Right lobe of liver (tissue), 6 donors: ENCODE results near the gene LRRFIP2. TPM values are rescaled to one million over a fixed set of nuclear protein-coding genes. Genes with fewer than 3 reads are reported as not detected.

Experiments used
- ATAC-seq, 4 donors: fragments of 200-7000 bp; cut with Tn5 transposase; one replicate each; pipeline ENCODE4 v1.9.1; 2020; ENCODE audit warnings: mild to moderate bottlenecking in 4 of 4, moderate library complexity in 4 of 4
- DNase-seq, 3 donors: peaks; one replicate each; pipeline ENCODE4 v3.0.0-alpha.2; 2020
- H3K27ac ChIP-seq, 3 donors: fragments of 200-600 bp; one replicate each; pipeline ENCODE4 v1.8.0; 2022
- H3K27me3 ChIP-seq, 2 donors: fragments of 200-600 bp; one replicate each; pipeline ENCODE4 v1.8.0; 2022
- H3K36me3 ChIP-seq, 4 donors: fragments of 200-600 bp; sonication (generic) in 1 of 4; one replicate each; pipeline versions ENCODE4 v1.5.1 to v1.8.0; 2017 to 2022; ENCODE audit warnings: control low read depth in 1 of 4
- H3K4me1 ChIP-seq, 4 donors: fragments of 200-600 bp; sonication (generic) in 1 of 4; one replicate each; pipeline versions ENCODE4 v1.5.1 to v1.8.0; 2017 to 2022; ENCODE audit warnings: control low read depth in 1 of 4
- H3K4me3 ChIP-seq, 3 donors: fragments of 200-600 bp; one replicate each; pipeline ENCODE4 v1.8.0; 2022
- H3K9me3 ChIP-seq, 4 donors: fragments of 200-600 bp; sonication (generic) in 1 of 4; one replicate each; pipeline versions ENCODE4 v1.5.1 to v1.8.0; 2017 to 2022; ENCODE audit warnings: control low read depth in 1 of 4
- POLR2A ChIP-seq: fragments of 450-650 bp; IDR thresholded peaks from one replicate; pipeline ENCODE4 v1.6.1; 2017; ENCODE audit warnings: antibody characterized with exemption, mild to moderate bottlenecking
- WGBS: methylation state at CpG from one replicate; pipeline ENCODE4 v1.1.6; 2018; ENCODE audit warnings: low coverage, low lambda C conversion rate; ENCODE audit not compliant: insufficient coverage; ENCODE audit errors: missing lambda C conversion rate; 5-methylcytosine and 5-hydroxymethylcytosine counted together
- intact Hi-C, 2 donors: fragments of 100-400 bp; cut with DNase I; formaldehyde crosslinking; loops; one replicate each; pipeline versions ENCODE4 v1.11.2 to v1.14.1; 2022
- total RNA-seq, 6 experiments: library from RNA; depleted of rRNA in 2 of 6; stranded (reverse); fragments of >200 nt in 2 of 6; fragmentation: NEBNext Ultra II Directional in 3 of 6; extraction: Animal tissue kit (Norgen Biotek cat#: 25700) in 3 of 6; gene quantifications; one replicate each; pipeline versions ENCODE4 v1.1.0 to v1.2.4, GENCODE V29; 2016 to 2023
- TF ChIP-seq, protein P1 (sequence below), 4 donors: fragments of 200-600 bp in 3 of 4; fragments of 450-650 bp in 1 of 4; IDR thresholded peaks; one replicate each; pipeline versions ENCODE4 v1.5.1 to v1.8.0; 2016 to 2022; ENCODE audit warnings: antibody characterized with exemption in 4 of 4, mild to moderate bottlenecking in 2 of 4
- donor health status: DM: no; HTN: yes; CAD: no.
- donor health status: DM: no; HTN: no; CAD: no.
- donor health status: DM: no; HTN: no; CAD: no.
- donor health status: DM: no; HTN: yes; CAD: no.
- donor health status: DM: no; HTN: yes; CAD: no.

Gene LRRFIP2
- total RNA-seq, 6 experiments from 2014 or later = 32.8 to 46.1 (median 39.6) TPM

DNA sequence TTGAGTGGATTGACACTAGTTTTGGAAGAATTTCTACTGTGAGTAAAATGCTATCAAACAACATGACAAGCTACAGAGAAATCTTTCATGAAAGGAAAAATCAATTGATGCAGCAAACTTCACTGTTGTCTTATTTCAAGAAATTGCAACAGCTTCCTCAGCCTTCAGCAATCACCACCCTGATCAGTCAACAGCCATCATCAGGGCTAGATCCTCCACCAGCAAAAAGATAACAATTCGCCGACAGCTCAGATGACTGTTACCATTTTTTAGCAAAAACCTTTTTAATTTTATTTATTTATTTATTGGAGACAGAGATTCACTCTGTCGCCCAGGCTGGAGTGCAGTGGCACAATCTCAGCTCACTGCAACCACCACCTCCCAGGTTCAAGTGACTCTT, 137.0 kb downstream of the LRRFIP2 start:
- Histone ChIP-seq H3K9me3 (peaks cover 0 to 4% (median 0%) of the 10 kb centered on the region in 4 donors), H3K4me1 (no peaks in the 10 kb centered on the region), H3K27me3 (no peaks in the 10 kb centered on the region), H3K4me3 (no peak overlapping the region), H3K36me3 (peaks cover 0 to 28% (median 4%) of the 10 kb centered on the region in 4 donors), H3K27ac (no peak overlapping the region)
- no peak for DNase-seq
- intact Hi-C loops = no loop called here
- TF ChIP-seq, protein P1, sequence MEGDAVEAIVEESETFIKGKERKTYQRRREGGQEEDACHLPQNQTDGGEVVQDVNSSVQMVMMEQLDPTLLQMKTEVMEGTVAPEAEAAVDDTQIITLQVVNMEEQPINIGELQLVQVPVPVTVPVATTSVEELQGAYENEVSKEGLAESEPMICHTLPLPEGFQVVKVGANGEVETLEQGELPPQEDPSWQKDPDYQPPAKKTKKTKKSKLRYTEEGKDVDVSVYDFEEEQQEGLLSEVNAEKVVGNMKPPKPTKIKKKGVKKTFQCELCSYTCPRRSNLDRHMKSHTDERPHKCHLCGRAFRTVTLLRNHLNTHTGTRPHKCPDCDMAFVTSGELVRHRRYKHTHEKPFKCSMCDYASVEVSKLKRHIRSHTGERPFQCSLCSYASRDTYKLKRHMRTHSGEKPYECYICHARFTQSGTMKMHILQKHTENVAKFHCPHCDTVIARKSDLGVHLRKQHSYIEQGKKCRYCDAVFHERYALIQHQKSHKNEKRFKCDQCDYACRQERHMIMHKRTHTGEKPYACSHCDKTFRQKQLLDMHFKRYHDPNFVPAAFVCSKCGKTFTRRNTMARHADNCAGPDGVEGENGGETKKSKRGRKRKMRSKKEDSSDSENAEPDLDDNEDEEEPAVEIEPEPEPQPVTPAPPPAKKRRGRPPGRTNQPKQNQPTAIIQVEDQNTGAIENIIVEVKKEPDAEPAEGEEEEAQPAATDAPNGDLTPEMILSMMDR (IDR thresholded peaks at IDR 0.05) = no peak
- no peak for TF ChIP-seq POLR2A
- WGBS = 94% methylated on average over 3 of the region's 3 CpGs
- no peak for ATAC-seq

DNA sequence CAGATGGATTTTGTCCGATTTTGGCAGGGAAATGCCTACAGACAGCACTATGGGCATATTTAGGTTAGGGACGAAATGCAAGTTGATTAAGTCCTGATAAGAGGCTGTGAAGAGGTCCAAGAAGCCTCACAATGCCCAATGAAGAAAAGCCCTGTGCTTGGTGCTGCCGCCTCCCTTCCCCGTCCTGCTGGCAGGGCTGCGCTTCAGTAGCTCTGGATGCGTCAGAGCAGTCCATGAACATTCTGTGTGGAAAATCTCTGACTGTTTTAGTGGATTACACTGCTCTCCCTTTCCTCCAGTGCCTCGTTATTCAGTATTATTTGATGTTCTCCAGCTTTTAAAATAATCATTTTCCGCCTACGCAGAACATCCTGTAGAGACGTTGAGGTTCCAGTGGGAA, 141.4 kb downstream of the LRRFIP2 start:
- TF ChIP-seq POLR2A = no peak
- TF ChIP-seq, protein P1 (IDR thresholded peaks at IDR 0.05) = no peak
- H3K36me3 ChIP-seq = peaks cover 0 to 6% (median 3%) of the 10 kb centered on the region in 4 donors
- peaks cover 0 to 24% (median 0%) of the 10 kb centered on the region in 4 donors for H3K4me1 ChIP-seq
- ATAC-seq = no peak
- no peak for DNase-seq
- no peak overlapping the region for H3K4me3 ChIP-seq
- 68% methylated on average over 10 of the region's 10 CpGs for WGBS
- intact Hi-C loops = no loop called here
- peaks cover 0 to 4% (median 0%) of the 10 kb centered on the region in 4 donors for H3K9me3 ChIP-seq
- H3K27me3 ChIP-seq = no peaks in the 10 kb centered on the region
- H3K27ac ChIP-seq = no peak overlapping the region

DNA sequence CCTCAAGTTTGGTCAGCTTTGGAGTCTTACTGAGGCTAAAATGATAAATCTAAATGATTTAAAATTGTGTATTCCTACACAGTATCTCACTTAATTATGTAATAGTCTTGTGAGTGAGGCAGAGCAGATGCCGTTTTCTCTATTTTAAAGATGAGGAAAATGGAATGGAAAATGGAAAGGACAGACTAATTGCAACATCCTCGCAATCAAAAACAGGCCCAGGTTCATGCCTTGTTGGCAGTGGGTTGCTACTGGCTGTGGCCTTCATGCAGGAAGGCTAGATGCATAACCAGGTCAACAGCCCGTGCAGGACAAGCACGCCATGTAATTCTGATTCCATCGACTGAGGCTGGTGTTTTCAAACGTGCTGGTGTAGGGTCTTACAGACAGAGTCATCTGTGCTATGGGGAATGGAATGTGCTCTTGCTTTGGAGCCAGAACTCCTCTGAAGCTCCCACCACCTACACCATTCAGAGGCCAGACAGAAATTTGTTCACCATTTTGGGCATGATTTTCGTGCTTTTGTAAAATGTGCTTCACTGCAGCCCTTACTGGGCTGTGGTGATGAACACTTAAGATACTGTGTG, 143.2 kb downstream of the LRRFIP2 start:
- H3K4me3 ChIP-seq = no peak overlapping the region
- DNase-seq = peak in 1 of 3 donors; percentile 55
- H3K4me1 ChIP-seq = peaks cover 0 to 29% (median 0%) of the 10 kb centered on the region in 4 donors
- peak overlapping the region in 2 of 3 donors; percentile 40 to 62 for H3K27ac ChIP-seq
- no peaks in the 10 kb centered on the region for H3K27me3 ChIP-seq
- ATAC-seq = peak; percentile 14 to 63 (median 48)
- WGBS = 73% methylated on average over 7 of the region's 7 CpGs
- no peak for TF ChIP-seq POLR2A
- TF ChIP-seq, protein P1 (IDR thresholded peaks at IDR 0.05) = no peak
- H3K9me3 ChIP-seq = no peaks in the 10 kb centered on the region
- peaks cover 0 to 11% (median 2%) of the 10 kb centered on the region in 4 donors for H3K36me3 ChIP-seq
- intact Hi-C loops = no loop called here

DNA sequence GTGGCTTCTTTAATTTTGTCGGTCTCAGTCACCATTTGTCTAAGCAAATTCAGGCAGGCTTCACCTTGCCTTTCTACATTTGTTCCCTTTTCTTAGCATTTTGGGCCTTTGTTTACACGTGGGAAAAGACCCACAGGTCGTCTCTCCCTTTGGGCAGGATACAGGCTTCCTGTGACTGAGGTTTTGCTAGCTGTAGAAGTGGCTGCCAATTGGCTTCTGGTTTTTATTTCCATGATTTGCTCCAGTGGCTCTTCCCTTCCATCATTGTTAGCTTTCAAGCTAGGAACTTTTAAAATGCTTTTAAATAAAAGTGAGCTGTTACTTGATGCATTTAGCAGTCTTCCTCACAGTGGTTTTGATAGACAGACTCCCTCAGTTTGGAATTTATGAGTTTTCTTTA, 143.8 kb downstream of the LRRFIP2 start:
- 56% methylated on average over 3 of the region's 3 CpGs for WGBS
- Histone ChIP-seq H3K4me1 (peaks cover 0 to 29% (median 0%) of the 10 kb centered on the region in 4 donors), H3K27ac (peak overlapping the region; percentile 40 to 62 (median 58)), H3K9me3 (no peaks in the 10 kb centered on the region), H3K27me3 (no peaks in the 10 kb centered on the region), H3K4me3 (no peak overlapping the region), H3K36me3 (peaks cover 0 to 17% (median 2%) of the 10 kb centered on the region in 4 donors)
- no peak for DNase-seq
- intact Hi-C loops = no loop called here
- no peak for ATAC-seq
- TF ChIP-seq, protein P1 (IDR thresholded peaks at IDR 0.05) = no peak
- TF ChIP-seq POLR2A = no peak
